ENCODE measurements around the gene FAM209B.
"Not testable (repeated sequence)": the region's sequence is repeated elsewhere in the genome, so short reads cannot be mapped to it uniquely, and the experiment has no call there.

Gene FAM209B

GRCh38 chr20:56542489-56543030 is 9.5 kb downstream of the FAM209B start:
- DNase-seq = no peak

GRCh38 chr20:56551571-56551970 is 18.5 kb downstream of the FAM209B start:
- no peak for DNase-seq

GRCh38 chr20:56552911-56553629 is 20.0 kb downstream of the FAM209B start:
- no peak for DNase-seq

DNA sequence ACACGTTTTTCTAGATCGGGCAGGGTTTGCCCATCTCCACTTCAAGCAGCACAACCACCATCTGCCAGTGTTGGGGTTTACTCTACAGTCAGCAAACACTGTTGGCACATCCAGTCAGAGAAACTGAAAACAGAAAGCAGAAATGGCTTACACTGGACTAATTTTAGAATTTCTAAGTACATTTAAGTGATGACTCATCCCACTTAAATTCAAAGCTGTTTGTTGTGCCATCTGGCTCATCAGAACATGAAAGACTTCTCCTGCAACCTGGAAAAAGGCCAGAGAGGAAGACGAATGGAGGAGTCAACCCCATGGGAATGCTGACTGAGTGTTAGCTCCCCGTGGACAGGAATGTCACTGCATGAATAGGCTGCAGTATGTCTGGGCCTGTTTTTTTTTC is 21.8 kb downstream of the FAM209B start:
- peak; percentile 48 for DNase-seq

DNA sequence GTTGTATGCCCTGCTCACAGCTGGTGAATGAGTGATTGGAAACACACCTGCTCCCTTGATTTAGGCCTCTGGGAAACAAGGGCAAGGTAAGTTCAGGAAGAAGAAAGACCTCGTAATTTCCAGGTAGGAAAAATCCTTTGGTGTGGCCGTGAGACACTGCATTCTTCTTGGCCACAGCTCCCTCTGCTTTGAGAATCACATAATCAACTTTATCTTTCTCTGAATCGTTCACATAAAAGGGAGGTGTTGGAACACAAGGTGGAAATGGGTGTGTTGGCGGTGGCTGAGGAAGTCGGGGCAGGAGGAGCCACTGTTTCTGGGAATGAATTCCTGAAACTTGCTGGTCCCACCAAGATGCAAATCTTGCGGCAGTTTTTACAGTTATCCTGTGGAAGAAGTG is 25.9 kb downstream of the FAM209B start:
- DNase-seq = no peak

DNA sequence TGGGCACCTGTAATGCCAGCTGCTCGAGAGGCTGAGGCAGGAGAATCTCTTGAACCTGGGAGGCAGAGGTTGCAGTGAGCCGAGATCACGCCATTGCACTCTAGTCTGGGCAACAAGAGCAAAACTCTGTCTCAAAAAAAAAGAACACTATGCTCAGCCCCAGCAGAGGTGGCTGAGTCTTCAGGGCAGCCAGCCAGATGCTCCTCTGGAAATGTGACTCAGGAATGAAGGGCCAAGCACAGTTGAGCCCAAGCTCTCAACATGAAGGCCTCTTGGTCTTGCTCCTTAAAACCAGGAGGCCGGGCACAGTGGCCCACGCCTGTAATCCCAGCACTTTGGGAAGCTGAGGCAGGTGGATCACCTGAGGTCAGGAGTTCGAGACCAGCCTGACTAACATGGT is 31.5 kb downstream of the FAM209B start:
- not testable (repeated sequence) for DNase-seq

- DNase-seq = no peak
These were observed 32.5 kb downstream of the FAM209B start for GRCh38 chr20:56565511-56565910.

- peak; percentile 5 for DNase-seq
These were observed 33.6 kb downstream of the FAM209B start for GRCh38 chr20:56566621-56567020.

- DNase-seq = no peak
These were observed 37.8 kb downstream of the FAM209B start for GRCh38 chr20:56570832-56571231.

- DNase-seq = no peak
These were observed 39.1 kb downstream of the FAM209B start for GRCh38 chr20:56572172-56572571.

- no peak for DNase-seq
These were observed 40.9 kb downstream of the FAM209B start for GRCh38 chr20:56573986-56574385.

DNA sequence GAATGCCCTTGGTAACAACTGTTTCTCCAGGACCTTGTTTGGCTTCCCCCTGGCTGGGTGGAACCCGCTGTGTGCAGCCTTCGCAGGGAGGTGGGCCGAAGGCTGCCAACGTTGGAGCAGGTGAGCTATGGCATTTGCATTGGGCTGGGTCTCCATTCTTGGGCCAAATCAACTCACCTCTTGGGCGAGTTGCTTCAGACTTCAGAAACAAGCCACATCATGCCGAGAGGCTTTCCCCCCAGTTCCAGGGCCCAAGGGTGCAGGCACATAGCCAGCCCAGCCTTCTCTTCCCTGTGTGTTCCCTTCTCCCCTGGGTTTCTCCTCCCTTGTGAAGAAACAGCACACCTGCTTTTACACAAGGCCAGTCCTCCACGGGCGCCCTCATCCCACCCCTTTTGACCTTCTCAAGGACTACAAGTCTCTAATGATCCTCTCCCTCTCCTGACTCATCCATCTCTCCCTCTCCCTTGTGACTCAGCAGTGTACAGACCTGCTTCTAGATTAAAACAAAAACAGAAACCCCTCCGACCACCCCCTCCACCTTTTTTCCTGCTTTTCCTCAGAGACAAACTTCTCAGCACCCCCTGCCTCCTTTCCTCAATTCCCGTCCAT is 41.6 kb downstream of the FAM209B start:
- no peak for DNase-seq

GRCh38 chr20:56575157-56575556 is 42.1 kb downstream of the FAM209B start:
- no peak for DNase-seq

- no peak for DNase-seq
These were observed 42.9 kb downstream of the FAM209B start for GRCh38 chr20:56575961-56576360.

DNA sequence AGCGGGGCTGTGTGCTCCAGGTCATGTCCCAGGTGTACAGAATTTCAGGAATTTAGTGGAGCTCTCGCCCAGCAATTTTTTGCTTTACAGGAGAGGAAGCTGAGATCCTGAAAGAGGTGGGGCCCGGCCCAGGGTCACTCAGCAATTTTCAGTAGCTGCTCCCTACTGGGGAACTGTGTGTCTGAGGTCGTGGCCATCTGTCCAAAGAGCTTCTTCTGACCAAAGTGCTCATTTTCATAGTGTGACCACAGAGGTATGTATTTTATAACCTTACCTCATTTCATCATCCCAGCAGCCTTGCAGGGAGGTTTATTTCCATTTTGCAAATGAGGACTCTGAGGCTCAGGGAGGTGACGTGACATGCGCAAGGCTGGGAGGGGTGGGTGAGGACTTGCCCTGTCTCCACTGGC is 46.3 kb downstream of the FAM209B start:
- no peak for DNase-seq

DNA sequence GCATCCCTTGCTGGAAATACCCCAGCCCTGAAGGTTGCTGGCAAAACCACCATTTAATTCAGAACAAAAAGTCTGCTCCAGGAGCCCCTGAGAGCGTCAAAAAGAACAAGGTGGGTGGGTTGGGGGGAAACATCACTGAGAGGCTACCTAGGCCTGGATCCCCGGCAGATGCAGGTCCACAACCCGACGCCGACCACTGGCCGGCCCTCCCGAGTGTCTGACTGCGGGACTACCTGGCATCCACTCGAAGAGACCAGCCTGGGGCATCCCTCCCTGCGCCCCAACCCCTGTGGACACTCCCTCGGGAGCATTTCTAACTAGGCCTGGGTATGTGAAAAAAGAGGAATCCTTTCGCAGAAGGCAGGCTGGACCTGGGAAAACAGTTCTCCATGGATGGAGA is 47.2 kb downstream of the FAM209B start:
- DNase-seq = no peak

- DNase-seq = no peak
These were observed 48.7 kb downstream of the FAM209B start for GRCh38 chr20:56581701-56582100.

DNA sequence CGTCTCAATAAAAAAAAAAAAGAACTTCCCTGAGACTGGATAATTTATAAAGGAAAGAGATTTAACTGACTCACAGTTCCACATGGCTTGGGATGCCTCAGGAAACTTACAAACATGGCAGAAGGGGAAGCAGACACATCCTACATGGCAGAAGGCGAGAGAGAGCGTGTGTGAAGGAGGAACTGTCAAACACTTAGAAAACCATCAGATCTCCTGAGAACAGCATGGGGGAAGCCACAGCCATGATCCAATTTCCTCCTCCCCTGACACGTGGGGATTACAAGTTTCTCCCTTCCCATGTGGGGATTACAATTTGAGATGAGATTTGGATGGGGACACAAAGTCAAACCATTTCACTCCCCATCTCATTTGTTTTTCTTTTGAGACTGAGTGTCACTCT is 49.5 kb downstream of the FAM209B start:
- DNase-seq = no peak

DNA sequence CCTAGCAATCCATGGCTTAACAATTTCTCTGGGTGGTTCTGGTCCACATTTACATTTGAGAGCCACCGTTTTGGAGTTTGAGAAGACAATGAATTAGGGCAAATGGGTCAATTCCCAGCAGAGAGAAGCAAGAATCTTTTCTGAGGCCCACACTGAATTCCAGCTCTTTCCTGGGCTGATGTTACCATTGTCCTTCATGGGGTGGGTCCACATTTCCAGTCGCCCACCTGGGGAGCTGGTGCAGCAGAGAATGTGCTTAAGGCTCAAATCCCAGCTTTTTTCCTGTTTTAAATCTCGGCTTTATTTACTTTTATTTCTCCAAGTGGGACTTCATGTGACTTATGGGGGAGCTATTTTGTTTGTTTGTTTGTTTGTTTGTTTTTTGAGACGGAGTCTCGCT is 51.9 kb downstream of the FAM209B start:
- DNase-seq = no peak
